GM21390 (cell line): ENCODE results near the gene PCCB.
"Not testable (repeated sequence)": the region's sequence is repeated elsewhere in the genome, so short reads cannot be mapped to it uniquely, and the experiment has no call there.

Experiments
- ATAC-seq: cut with Tn5 transposase; IDR thresholded peaks from one replicate; pipeline ENCODE4 v1.9.1; 2021; ENCODE audit not compliant: unreplicated experiment

PCCB gene

DNA sequence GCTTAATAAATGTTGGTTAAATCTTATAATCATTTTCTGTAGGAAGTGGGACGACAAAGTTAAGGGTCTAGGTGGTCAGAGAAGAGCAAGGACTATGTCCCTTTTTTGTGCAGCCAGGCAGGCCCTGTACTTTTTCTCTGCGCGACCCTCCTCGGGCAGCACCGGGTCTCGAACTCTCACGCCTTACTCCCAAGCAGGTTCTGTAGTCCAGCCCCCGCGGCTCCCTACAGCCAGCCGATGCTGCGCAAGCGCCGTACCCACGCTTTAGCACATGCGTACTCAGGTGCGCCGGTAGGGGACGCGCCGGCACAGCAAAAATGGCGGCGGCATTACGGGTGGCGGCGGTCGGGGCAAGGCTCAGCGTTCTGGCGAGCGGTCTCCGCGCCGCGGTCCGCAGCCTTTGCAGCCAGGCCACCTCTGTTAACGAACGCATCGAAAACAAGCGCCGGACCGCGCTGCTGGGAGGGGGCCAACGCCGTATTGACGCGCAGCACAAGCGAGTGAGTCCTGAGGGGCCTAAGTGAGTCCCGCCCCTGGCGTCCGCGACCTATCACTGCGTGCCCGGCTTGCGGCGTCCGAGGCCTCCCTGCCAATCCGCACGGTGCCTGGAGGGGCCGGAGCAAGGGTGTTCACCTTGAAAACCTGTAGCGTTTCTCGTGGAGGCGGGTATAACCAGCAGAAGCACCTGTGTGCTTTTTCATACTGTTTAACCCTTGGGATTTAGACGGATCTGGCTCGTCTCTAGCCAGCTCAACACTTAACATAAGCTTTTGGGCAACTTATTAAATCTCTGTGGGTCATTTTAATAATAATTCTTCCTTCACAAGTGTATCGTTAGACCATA is at the start of gene PCCB:
PCCB (plus strand) TSS at position 282 of the 844 bp plus-strand sequence; CDS start at position 318, 36 bp downstream.
- ATAC-seq = peak; percentile 97

- ATAC-seq = no peak
Observed at GRCh38 chr3:136207489-136208115, 42.5 kb upstream of the PCCB start.

DNA sequence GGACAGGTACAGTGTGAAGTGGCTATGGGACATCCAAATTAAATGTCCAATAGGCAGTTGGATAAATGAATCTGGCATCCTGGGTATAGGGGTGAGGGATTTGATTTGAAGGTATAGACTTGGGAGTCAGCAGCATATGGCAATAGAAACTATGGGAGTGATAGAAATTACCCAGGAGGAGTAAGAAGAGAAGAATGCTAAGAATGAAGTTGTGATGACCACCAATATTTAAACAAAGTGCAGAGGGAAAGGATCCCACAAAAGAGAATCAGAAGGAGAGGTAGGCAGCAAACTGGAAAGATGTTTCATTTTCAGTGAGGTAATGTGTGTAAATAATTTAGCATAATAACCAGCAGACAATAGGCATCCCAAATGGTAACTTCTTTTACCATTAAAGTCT is 40.2 kb upstream of the PCCB start:
- no peak for ATAC-seq

GRCh38 chr3:136211547-136211946 is 38.6 kb upstream of the PCCB start:
- no peak for ATAC-seq

- ATAC-seq = not testable (repeated sequence)
Observed at GRCh38 chr3:136222746-136223145, 27.4 kb upstream of the PCCB start.

- no peak for ATAC-seq
Observed at GRCh38 chr3:136232413-136232812, 17.7 kb upstream of the PCCB start.

GRCh38 chr3:136235545-136235944 is 14.6 kb upstream of the PCCB start:
- no peak for ATAC-seq

GRCh38 chr3:136236109-136236508 is 14.0 kb upstream of the PCCB start:
- ATAC-seq = no peak

DNA sequence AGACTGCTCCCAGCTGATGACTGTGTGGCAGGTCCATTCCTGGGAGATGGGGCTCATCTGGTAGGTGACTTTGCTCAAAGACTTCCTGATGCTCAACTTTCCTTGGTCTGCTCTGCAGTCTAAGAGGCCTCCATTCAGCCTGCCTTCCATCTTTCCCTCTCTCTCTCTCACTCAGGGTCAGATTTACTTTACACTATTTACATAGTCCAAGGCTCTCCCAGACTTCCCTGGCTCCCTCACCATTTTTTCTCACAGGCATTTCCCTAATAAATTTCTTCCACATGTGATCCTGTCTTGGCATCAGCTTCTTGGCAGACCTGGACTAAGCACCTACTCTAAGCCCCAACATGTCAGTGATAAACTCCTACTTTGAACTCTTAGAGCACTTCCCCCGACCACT is 13.0 kb upstream of the PCCB start:
- no peak for ATAC-seq

DNA sequence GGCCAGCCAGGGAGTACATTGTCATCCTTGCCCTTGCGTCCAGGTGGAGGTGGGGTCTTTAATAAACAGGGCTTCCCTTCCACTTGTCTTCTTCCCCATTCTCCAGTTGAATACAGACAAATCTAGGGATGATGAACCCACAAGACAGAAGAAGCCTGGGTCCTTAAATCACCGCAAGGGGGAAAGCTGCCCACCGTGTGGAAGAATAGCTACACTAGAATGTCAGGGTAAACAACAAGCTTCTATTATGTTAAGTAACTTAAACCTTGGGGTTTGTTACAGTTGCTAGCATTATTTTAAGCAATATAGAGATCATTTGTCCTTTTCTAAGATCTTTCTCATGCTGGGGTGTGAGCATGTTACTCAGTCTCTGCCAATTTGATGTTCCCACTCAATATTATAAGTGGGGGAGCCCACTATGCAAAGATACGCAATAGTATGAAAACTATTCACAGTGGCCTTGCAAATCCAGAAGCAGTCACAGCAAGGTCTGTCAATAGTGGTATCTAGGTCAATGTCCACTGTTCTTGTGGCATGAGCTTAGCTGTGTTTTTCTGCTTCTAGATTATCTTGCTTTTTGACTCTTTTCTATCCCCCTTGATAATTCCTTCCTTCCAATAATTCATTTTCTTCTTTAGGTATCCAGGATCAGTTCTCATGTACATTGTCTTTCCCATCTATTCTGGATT is 12.0 kb upstream of the PCCB start:
- no peak for ATAC-seq

DNA sequence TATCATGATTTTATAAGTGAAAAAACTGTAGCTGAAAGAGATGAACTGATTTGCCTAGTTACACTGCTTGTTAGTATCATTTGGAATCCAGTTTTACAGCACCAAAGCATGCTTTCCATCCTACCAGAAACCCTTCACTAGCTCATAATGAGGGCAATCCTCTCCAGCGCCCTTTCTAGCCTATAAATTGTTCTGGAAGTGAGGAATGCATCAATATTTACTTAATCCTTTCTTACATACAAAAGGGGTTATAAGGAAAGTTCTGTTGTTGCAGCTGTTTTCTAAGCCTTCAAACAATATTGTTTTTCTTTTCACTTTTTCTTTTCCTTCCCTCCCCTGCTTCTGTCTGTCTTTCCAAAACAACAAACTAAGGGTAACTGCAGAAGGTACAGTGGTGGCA is 11.0 kb upstream of the PCCB start:
- ATAC-seq = no peak

DNA sequence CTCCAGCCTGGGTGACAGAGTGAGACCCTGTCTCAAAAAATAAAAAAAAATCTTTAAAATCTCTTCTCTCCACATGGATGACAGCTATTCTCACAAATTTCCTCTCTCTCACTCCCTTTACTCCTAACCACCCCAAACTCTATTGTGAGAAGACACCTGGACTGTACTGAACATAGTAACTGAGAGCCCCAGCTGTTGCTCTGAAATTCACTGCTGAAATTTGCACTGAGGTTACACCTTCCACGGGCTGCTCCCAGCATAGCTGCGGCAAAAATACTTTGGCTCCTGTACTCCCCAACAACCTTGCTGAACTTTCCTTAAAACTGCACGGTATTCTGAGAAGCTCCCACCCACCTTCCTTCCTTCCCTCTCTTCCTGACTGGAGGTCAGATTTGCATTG is 4.4 kb upstream of the PCCB start:
- ATAC-seq = no peak

- no peak for ATAC-seq
Observed at GRCh38 chr3:136247436-136247835, 2.7 kb upstream of the PCCB start.

GRCh38 chr3:136247855-136248590 is 2.1 kb upstream of the PCCB start:
- ATAC-seq = no peak

GRCh38 chr3:136249091-136249490 is 1.0 kb upstream of the PCCB start:
- no peak for ATAC-seq

DNA sequence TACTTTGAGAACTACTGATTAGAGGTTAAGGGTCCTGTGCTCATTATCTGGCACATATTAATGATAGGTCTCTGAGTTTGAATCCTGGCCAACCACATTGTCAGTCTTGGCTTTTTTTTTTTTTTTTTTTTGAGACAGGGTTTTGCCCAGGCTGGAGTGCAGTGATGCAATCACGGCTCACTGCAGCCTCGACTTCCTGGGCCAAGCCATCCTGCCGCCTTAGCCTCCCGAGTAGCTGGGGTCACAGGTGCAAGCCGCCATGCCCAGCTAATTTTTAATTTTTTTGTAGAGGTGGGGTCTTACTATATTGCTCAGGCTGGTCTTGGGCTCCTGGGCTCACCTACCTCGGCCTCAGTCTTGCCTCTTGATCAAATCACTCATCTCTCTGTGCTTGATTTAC is 547 bp upstream of the PCCB start:
- ATAC-seq = no peak

DNA sequence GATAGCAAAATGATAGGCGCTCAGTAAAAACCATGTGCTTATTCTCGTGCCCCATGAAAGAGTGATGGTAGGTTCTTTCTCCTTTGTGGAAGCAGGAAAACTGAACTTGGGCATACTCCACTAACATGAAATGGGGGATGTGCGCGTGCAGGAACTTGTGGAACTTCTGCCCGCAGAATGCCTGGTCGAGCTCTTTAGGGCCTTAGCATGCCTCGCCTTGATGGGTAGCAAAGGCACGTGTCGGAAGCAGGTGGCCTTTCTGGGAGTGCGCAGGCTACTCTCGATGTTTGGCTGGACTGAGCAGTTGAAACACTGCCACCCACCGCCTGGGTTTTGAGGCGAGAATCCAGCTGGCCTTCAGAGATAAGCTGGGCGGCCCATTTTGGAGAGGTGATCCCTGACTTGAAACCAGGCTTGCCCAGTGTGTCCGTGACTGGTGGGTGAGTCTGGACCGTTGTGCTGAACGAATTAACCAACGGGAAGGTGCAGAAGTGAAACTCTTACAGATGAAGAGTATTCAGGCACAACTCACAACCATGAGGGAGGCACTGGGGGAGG is 842 bp downstream of the PCCB start:
- peak; percentile 19 for ATAC-seq

DNA sequence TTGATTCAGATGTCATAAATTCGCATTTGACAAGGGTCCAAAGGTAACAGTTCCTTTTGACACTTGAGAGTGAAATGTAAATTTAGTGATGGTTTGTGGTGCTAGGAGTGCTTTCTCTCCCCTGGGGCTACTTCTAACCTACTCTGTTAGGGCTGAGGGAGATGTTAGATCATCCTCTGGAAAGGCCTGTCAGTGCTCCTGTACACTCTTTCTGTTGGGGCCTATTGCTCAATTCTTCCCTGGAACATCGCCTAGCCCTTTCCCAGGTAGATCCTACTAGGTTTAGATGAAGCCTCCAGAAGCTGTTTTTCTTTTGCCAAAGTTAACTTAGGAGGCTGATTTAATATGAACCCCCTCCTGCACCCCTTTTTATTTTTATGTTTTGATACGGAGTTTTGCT is 1.4 kb downstream of the PCCB start:
- peak; percentile 9 for ATAC-seq

- no peak for ATAC-seq
Observed at GRCh38 chr3:136255672-136256406, 5.7 kb downstream of the PCCB start.

DNA sequence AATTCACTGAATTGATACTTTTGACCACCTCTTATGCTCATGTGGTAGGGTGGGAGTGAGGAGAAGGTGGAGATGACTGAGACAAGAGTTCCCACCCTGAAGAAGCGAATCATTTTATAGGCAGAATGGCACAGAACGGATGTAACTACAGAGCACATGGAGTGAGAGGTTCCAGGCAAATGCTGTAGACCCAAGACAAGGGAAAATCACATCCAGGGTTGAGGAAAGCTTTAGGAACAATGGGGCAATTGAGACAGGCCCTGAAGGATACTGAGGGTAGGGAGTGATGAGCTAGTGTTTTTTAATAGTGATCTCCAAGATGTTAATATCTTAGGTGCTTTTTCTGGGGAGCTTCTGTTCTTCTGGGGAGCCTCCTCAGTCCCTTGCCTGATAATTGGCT is 8.1 kb downstream of the PCCB start:
- no peak for ATAC-seq
